Globus pallidus (tissue), 1 donor: ENCODE data around the gene CNTN4.
"Not testable (repeated sequence)": the region's sequence is repeated elsewhere in the genome, so short reads cannot be mapped to it uniquely, and the experiment has no call there.

ENCODE experiments used
- DNase-seq: peaks from one replicate; pipeline ENCODE4 v3.0.0-alpha.2; 2015; ENCODE audit warnings: low spot score

CNTN4 gene

DNA sequence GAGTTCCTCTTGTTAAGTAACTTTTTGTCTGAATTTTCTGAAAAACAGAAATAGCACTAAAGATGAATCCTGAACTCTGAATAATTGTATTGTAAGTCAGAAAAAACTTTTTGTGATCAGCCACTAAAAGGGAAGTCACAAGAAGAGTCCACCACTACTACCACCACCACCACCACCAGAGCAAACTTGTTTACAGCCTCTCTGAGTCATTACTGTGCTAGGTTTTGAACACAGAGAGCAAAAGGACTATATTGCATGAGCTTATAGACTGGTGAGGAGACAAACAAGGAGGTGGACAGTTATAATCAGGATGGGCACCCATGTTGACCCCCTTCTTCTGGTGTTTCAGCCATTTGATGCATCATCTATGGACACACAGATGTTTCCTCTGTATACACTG, 869.8 kb downstream of the CNTN4 start:
- no peak for DNase-seq

- no peak for DNase-seq
Observed at GRCh38 chr3:2976212-2976611, 877.5 kb downstream of the CNTN4 start.

- DNase-seq, result no peak
Observed at GRCh38 chr3:2976796-2977195, 878.1 kb downstream of the CNTN4 start.

GRCh38 chr3:2978977-2979732, 880.5 kb downstream of the CNTN4 start:
- DNase-seq, result no peak

GRCh38 chr3:2984005-2984830, 885.6 kb downstream of the CNTN4 start:
- no peak for DNase-seq

DNA sequence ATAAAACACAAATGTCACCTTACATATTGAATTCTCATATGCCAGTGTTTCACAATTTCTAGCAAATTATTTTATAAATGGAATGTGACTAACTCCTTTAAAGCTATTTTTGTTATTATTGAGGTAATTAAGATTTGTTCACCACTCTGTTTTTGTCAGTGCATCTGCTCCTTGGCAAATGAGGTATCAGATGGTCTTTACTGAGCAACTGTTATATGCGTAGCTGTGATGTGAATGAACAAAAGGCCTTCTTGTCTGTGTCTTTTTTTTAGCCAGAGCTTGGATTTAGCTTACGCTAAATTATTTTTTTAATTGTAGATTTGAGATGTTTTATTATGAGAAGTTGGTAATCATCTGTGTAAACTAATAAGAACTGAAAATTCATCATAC, 886.2 kb downstream of the CNTN4 start:
- no peak for DNase-seq

- DNase-seq, result no peak
Observed at GRCh38 chr3:2985479-2985878, 886.8 kb downstream of the CNTN4 start.

- no peak for DNase-seq
Observed at GRCh38 chr3:2992534-2992933, 893.9 kb downstream of the CNTN4 start.

GRCh38 chr3:2993130-2993529, 894.5 kb downstream of the CNTN4 start:
- not testable (repeated sequence) for DNase-seq

DNA sequence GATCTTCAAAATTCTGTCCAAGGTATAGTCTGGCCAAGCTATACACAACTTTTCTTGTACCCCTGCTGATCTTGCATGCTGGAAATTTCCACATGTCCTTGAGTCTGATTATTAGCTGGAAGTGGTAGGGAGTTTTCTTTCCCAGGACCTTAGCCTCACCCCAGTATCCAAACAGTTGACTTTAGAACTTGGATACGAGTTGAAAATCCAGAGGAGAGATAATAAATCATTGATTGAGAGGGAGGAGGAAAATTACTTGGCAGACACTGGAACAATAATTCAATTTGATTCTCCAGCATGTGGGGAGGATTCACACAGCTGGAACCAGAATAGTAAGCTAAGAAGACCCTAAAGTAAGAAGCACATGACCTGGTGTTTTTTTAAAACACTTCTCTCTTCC, 895.1 kb downstream of the CNTN4 start:
- no peak for DNase-seq

DNA sequence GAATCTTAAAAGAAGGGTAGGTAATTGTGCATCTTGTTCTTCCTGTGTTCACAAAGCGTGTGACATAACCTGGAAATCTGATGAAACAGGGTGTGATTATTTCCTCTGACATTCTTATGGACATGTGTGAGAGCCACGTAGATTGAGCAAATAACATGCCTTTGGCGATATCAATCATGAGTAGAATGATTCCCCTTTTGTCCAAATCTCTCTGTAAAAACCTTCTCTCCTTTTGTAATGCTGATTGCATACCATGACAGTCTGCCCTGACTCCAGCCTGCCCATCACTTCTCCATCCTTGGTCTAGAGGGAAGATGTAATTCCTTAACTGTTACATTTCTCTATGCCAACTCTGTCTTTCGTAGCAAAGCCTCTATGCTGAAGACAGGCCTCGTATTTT, 896.5 kb downstream of the CNTN4 start:
- DNase-seq, result no peak

GRCh38 chr3:3005146-3005744, 906.6 kb downstream of the CNTN4 start:
- no peak for DNase-seq

DNA sequence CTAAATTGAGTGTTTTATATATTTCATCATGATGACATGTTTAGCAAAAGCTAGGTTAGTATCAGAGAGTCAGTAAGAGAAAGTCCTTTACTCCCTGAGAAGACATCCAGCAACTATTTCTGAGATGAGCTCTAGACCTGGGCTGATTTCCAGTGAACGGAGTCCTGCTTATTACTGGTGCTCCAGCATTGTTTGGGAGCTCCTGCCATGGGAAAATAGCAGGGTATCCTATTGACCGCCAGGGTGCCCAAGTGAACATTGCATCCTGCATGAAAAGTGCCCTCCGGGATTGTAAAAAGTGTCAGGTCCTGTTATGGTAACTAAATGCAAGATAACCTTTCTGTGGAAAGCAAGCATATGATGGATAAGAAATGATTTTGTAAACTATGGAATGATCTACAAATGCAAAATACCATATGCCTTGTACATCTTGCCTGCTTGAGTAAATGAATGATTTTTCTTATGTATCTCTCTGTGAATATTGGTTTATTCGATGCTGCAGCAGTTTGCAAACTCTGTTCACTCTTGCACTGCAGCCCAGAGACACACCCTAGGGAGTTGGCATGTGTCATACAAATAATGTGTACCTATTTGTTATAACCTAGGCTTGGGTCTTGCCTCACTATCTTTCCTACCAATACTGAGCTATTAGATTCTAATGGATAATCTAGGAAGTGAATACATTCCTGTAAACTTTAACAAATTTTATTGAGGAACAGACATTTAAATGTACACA, 914.8 kb downstream of the CNTN4 start:
- DNase-seq, result no peak

DNA sequence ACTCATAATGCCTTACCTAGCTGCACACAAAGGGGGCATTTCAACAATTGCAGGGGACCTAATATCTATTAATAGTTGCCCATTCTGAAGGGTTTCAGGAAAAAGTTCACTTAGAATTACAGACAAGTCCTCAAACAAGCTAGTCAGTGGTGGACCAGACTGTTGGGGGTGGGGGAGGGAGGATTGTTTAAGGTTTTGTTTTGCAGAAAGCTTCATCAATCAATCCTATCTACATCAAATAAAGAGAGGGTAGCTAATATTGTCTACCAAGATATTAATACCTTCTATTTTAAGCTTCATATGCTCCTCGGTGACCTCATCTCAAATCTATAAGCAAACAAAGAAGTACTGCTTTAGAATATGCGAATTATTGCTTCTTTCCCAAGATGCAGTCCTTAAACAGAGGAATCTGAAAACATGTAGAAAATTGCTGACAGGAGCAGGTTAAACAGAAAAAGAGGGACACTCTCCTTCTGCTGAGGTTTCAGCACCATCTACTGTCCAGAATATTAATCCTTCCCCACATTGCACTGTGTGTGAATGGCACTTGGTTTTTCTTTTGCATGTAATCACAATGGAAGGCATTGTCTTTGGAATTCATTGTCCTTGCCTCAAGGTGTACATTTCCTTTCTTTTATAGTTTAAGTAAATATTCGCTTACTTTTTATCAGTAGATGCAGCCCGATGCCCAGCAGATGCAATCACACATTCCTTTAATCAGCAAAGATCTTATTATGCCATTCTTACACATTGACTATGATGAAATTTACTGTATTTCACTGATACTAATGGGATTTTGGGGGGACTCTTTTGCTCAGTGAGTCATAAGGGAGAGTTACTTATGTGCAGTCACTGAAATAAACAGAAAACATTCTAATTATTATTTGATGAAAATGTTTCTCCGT, 916.8 kb downstream of the CNTN4 start:
- peak; percentile 63 for DNase-seq

DNA sequence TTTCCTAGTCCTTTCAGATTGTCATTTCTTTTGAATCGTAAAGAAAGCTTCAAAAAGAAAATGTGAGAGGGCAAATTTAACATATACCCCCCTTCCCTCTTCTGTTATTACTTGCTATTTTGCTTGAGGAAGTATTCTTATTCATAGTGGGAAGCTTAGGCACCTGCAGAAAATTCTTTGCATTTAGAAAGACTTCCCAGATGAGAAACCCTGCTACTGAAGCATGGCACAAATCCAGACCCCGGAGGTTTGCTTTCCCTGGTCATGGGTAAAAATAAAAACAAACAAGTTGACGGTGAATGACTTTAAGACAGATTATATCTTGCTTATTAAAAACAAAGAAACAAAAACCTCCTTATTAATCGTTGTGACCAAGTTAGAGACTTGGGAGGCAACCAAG, 917.6 kb downstream of the CNTN4 start:
- no peak for DNase-seq

DNA sequence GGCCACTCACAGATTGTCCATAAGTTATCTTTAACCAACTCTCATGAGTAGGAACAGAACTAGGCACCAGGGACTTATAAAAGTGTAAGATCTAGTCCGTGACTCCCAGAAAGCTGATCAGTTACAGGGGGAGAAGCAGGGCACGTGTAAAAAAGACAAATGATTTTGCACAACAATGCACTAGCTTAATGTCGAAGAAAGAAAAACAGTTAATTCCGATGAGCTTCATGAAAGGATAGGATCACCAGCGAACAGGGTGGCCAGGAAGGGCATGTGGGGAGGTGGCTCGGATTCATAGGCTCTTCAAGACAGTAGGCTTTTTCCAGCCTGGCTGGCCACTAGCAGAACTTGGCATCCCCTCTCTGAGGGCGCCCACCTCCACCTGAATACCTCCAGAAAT, 921.5 kb downstream of the CNTN4 start:
- DNase-seq, result no peak

GRCh38 chr3:3023111-3023745, 924.6 kb downstream of the CNTN4 start:
- DNase-seq, result no peak

GRCh38 chr3:3027976-3028567, 929.4 kb downstream of the CNTN4 start:
- no peak for DNase-seq

DNA sequence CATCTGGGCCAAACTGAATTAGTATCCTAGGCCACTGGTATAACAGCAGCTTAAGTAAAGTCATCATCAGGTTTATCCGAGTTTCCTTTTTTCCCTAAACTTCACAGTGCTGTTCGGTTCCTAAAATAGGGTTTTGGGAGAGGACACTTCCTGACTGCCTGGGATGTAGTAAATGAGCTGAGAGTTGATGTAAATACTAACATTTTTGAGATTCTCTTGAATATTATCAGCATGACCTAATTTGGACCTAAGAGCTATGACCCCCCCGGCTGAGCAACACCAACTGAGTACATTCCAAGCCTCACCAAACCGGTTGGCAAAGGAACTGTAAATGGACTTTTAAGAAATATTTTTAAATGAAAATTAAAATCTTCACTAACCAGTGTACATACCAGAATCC, 932.7 kb downstream of the CNTN4 start:
- DNase-seq, result no peak

GRCh38 chr3:3037156-3037555, 938.5 kb downstream of the CNTN4 start:
- DNase-seq, result no peak
